Lower leg skin (tissue), 3 donors: ENCODE results near the gene TTC3.

Experiments
- CTCF ChIP-seq, 3 donors: fragments of 450-650 bp; IDR thresholded peaks; one replicate each; pipeline ENCODE4 v1.5.1; 2016; ENCODE audit warnings: antibody characterized with exemption in 3 of 3, mild to moderate bottlenecking in 3 of 3, moderate library complexity in 2 of 3
- POLR2A ChIP-seq, 2 donors: fragments of 450-650 bp; IDR thresholded peaks; one replicate each; pipeline ENCODE4 v1.6.1; 2016 to 2017; ENCODE audit warnings: antibody characterized with exemption in 2 of 2, mild to moderate bottlenecking in 1 of 2, moderate library complexity in 1 of 2

DNA sequence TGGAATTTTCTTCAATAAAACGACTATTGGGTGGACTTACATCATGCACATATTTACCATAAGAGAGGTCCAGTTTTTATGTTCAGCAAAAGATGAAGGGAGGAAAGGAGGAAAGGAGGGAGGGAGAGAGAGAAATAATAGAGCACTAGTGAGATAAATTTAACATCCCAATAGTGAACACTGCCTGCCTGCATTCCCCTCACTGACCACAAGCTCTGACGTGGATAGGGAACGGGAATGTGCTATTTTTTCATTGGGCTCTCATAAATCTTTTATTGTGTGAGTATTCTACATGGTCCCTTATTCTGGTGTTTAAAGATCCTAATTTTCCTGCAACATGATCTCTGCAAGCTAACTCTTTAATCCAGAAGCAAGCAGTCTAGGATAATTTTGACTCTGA, 82.1 kb downstream of the TTC3 start:
- TF ChIP-seq CTCF (IDR thresholded peaks at IDR 0.05) (no peak), POLR2A (IDR thresholded peaks at IDR 0.05) (no peak)
